MM.1S (cell line): Measurements from ENCODE around the gene MRPL2.

ENCODE experiments used
- CTCF ChIP-seq: fragments of 300-600 bp; sonication (generic); IDR thresholded peaks from 2 replicates; pipeline ENCODE4 v1.5.1; 2016; ENCODE audit warnings: antibody characterized with exemption, low read length, mixed read lengths
- EZH2 ChIP-seq: fragments of 300-600 bp; sonication (generic); optimal IDR thresholded peaks from 2 replicates; pipeline ENCODE3; 2017; ENCODE audit warnings: low read depth, mild to moderate bottlenecking, antibody characterized with exemption, low read length, mixed read lengths
- EZH2phosphoT487 ChIP-seq: fragments of 300-600 bp; sonication (generic); IDR thresholded peaks from 2 replicates; pipeline ENCODE4 v1.6.1; 2018; ENCODE audit warnings: antibody characterized with exemption, low read length

GRCh38 chr6:43074847-43075669 lies 15.8 kb upstream of the MRPL2 start:
- no peak for TF ChIP-seq CTCF
- no peak for TF ChIP-seq EZH2phosphoT487
- no peak for TF ChIP-seq EZH2
